ENCODE data around the gene FOXA2. TPM values are rescaled to one million over a fixed set of nuclear protein-coding genes. Genes with fewer than 3 reads are reported as not detected.

FOXA2 gene
- total and polyA plus RNA-seq, 2 of the 13 experiments (the other 11 are each of a cell fraction or from before 2014, with no cell fraction given) = 8.8 to 12.2 TPM

DNA sequence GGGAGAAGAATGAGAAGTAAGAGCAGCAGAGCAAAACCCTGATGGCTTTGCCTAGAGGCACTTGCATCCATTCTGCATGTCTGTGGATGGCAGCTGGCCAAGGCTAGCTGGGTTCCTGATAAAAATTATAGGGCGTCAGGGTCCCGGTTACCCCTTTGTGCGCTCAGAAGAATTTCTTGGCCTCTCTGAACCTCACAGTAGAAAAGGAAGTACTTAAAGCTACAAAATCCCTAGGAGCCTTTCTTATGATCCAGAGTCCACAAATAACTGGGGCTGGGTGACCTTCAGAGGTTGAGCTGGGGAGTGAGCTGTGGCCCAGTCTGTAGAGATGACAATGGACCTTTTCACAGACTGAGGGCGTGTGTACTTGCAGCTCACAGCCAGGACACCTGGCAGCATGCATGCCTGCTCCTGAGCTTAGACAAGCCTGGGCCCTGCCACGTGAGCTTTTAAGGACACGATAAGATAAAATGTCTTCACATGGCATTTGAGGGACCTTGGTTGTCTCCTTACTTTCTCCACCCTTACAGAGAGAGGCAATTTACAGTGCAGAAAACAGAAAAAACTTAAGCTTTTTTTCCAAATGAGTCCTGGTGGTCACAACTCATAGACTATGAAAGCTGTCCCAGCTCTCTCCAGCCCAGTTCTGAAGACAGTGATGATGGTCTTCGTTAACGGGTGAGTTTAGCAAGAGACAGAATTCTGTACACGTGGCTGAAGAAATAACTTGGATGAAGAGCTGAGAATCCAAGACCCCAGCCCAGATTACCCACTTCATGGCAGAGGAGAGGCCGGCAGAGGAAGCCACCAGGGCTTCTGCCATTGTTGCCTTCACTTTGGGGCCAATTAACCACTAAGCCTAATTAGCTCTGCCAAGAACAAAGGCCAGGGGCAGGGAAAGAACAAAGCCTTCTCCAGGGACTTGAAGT, 50.3 kb downstream of the FOXA2 start (continued):
- TF ChIP-seq CBX5 (CRISPR knock-in tag; IDR thresholded peaks at IDR 0.05; ENCODE audit: borderline replicate concordance) (peak; percentile 95; the same call in 1 of the 2 replicates), ZNF205 (CRISPR knock-in tag; IDR thresholded peaks at IDR 0.05) (peak; percentile 97), NCOA2 (CRISPR knock-in tag; IDR thresholded peaks at IDR 0.05) (peak; percentile 91), ZNF121 (CRISPR knock-in tag; IDR thresholded peaks at IDR 0.05) (peak; percentile 69), ZMAT3 (CRISPR knock-in tag; conservative IDR thresholded peaks at IDR 0.05) (peak; percentile 99), NFIB (CRISPR knock-in tag; IDR thresholded peaks at IDR 0.05; ENCODE audit: borderline replicate concordance) (no peak), ZNF550 (CRISPR knock-in tag; IDR thresholded peaks at IDR 0.05; ENCODE audit: borderline replicate concordance) (no peak), HNF1A (IDR thresholded peaks at IDR 0.05; ENCODE audit: low read depth) (peak; percentile 85), HNF1A (CRISPR knock-in tag; IDR thresholded peaks at IDR 0.05; ENCODE audit: borderline replicate concordance) (peak; percentile 97), ZNF142 (CRISPR knock-in tag; IDR thresholded peaks at IDR 0.05) (peak; percentile 97), ZNF292 (CRISPR knock-in tag; IDR thresholded peaks at IDR 0.05; ENCODE audit: borderline replicate concordance, low read depth) (peak; percentile 100), REPIN1 (CRISPR knock-in tag; IDR thresholded peaks at IDR 0.05; ENCODE audit: borderline replicate concordance, low read depth) (peak; percentile 94; the same call in 1 of the 2 replicates), ZNF343 (CRISPR knock-in tag; IDR thresholded peaks at IDR 0.05) (peak; percentile 98), ZNF20 (CRISPR knock-in tag; IDR thresholded peaks at IDR 0.05) (peak; percentile 96; the same call in 1 of the 2 replicates)
- TF ChIP-seq, protein P1, sequence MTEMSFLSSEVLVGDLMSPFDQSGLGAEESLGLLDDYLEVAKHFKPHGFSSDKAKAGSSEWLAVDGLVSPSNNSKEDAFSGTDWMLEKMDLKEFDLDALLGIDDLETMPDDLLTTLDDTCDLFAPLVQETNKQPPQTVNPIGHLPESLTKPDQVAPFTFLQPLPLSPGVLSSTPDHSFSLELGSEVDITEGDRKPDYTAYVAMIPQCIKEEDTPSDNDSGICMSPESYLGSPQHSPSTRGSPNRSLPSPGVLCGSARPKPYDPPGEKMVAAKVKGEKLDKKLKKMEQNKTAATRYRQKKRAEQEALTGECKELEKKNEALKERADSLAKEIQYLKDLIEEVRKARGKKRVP (CRISPR knock-in tag; IDR thresholded peaks at IDR 0.05) = no peak
